ENCODE data around the gene PHF20. TPM values are rescaled to one million over a fixed set of nuclear protein-coding genes. Genes with fewer than 3 reads are reported as not detected.

Gene PHF20
- polyA plus RNA-seq, 1 donor from 2014 or later = 49.2 TPM

DNA sequence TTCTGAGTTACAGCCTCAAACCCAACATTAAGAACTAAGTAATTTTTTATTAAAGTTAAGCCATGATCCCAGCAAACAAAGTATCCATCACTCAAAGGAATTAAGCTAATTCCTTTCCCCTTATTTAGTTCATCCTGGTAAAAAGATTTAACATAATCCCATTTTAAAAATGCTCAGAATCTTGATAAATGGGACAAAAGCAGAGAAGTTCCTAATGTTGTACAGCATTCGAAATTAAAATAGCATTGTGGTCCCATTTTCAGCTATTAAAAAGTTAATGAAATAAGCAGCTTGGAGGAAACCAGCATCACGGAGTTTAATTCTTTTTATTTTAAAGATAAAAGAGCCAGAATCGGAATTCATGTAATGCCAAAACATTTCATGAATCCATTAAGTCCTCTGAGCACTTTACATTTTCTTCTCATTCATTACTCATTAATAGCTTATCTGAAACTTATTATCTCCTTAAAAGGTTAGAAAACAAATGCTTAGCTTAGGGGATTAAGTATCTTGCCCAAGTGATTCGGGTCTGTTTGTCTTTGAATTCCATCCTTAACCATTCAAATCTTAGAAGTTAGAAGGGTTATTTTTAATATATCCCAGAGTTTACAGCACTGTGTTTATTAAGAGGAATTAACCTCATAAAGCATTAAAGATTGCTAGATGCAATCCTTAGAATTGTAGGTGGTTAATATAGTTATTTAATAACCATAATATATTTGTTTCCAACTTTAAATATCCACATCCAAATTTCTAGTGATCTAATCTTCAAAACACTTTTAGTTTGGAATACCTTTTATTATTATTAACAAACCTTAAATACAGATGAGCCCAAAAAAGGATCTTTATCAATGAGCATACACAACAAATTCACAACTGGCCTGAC, 41.0 kb upstream of the PHF20 start:
- Histone ChIP-seq H3K36me3 (ENCODE audit: insufficient read depth, low read length) (peaks cover 9% of the 10 kb centered on the region), H4K20me1 (ENCODE audit: insufficient read depth) (peaks cover 62% of the 10 kb centered on the region), H3K4me3 (ENCODE audit: low read length) (no peak overlapping the region), H3K9ac (ENCODE audit: low read length) (no peak overlapping the region), H3K27ac (ENCODE audit: low read length) (no peak overlapping the region), H3K9me2 (ENCODE audit: insufficient read depth, low read length) (no peaks in the 10 kb centered on the region), H3K9me3 (ENCODE audit: low read length) (no peaks in the 10 kb centered on the region), H3K27me3 (ENCODE audit: insufficient read depth, low read depth, low read length) (no peaks in the 10 kb centered on the region), H3K79me2 (replicated peaks; ENCODE audit: insufficient read depth, low read length) (peaks cover 81% of the 10 kb centered on the region), H2AFZ (ENCODE audit: low read depth, low read length) (no peak overlapping the region), H3K4me2 (ENCODE audit: low read length) (no peak overlapping the region), H3F3A (ENCODE audit: insufficient read depth, low read length, poor library complexity, severe bottlenecking) (no peaks in the 10 kb centered on the region)
- TF ChIP-seq TAF1 (IDR thresholded peaks at IDR 0.05; ENCODE audit: low read depth) = no peak
- TF ChIP-seq MXI1 (conservative IDR thresholded peaks at IDR 0.05; ENCODE audit: poor library complexity, severe bottlenecking) = no peak
- TF ChIP-seq, protein P1, sequence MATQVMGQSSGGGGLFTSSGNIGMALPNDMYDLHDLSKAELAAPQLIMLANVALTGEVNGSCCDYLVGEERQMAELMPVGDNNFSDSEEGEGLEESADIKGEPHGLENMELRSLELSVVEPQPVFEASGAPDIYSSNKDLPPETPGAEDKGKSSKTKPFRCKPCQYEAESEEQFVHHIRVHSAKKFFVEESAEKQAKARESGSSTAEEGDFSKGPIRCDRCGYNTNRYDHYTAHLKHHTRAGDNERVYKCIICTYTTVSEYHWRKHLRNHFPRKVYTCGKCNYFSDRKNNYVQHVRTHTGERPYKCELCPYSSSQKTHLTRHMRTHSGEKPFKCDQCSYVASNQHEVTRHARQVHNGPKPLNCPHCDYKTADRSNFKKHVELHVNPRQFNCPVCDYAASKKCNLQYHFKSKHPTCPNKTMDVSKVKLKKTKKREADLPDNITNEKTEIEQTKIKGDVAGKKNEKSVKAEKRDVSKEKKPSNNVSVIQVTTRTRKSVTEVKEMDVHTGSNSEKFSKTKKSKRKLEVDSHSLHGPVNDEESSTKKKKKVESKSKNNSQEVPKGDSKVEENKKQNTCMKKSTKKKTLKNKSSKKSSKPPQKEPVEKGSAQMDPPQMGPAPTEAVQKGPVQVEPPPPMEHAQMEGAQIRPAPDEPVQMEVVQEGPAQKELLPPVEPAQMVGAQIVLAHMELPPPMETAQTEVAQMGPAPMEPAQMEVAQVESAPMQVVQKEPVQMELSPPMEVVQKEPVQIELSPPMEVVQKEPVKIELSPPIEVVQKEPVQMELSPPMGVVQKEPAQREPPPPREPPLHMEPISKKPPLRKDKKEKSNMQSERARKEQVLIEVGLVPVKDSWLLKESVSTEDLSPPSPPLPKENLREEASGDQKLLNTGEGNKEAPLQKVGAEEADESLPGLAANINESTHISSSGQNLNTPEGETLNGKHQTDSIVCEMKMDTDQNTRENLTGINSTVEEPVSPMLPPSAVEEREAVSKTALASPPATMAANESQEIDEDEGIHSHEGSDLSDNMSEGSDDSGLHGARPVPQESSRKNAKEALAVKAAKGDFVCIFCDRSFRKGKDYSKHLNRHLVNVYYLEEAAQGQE (IDR thresholded peaks at IDR 0.05; ENCODE audit: borderline replicate concordance) = no peak
- no peak for TF ChIP-seq SMC3 (conservative IDR thresholded peaks at IDR 0.05; ENCODE audit: poor library complexity)
- TF ChIP-seq, protein P2, sequence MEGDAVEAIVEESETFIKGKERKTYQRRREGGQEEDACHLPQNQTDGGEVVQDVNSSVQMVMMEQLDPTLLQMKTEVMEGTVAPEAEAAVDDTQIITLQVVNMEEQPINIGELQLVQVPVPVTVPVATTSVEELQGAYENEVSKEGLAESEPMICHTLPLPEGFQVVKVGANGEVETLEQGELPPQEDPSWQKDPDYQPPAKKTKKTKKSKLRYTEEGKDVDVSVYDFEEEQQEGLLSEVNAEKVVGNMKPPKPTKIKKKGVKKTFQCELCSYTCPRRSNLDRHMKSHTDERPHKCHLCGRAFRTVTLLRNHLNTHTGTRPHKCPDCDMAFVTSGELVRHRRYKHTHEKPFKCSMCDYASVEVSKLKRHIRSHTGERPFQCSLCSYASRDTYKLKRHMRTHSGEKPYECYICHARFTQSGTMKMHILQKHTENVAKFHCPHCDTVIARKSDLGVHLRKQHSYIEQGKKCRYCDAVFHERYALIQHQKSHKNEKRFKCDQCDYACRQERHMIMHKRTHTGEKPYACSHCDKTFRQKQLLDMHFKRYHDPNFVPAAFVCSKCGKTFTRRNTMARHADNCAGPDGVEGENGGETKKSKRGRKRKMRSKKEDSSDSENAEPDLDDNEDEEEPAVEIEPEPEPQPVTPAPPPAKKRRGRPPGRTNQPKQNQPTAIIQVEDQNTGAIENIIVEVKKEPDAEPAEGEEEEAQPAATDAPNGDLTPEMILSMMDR (IDR thresholded peaks at IDR 0.05; ENCODE audit: poor library complexity, severe bottlenecking) = no peak
- no peak for TF ChIP-seq RAD21 (conservative IDR thresholded peaks at IDR 0.05)
- TF ChIP-seq EZH2 (IDR thresholded peaks at IDR 0.05; ENCODE audit: borderline replicate concordance, insufficient read depth, low read length, poor library complexity, severe bottlenecking) = no peak
- TF ChIP-seq EP300 (conservative IDR thresholded peaks at IDR 0.05; ENCODE audit: poor library complexity, severe bottlenecking) = no peak
- no peak for TF ChIP-seq POLR2AphosphoS5 (IDR thresholded peaks at IDR 0.05)

DNA sequence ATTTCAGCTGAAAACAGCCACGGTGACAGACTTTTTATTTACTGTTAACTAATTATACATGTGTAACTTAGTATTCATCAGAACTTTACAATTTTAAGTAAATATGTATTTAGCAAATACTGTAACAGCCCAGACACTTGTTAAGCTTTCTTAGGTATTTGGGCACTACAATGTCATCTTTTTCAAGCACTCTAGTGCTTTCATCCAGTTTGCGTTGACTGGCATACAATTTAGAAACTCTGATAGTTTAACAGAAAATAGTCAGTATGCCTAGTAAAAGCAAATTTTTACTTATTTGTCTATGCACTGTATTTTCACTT, 40.4 kb upstream of the PHF20 start:
- H3K9ac ChIP-seq (ENCODE audit: low read length) = no peak overlapping the region
- H3K27ac ChIP-seq (ENCODE audit: low read length) = no peak overlapping the region
- H3K4me3 ChIP-seq (ENCODE audit: low read length) = no peak overlapping the region
- peaks cover 67% of the 10 kb centered on the region for H4K20me1 ChIP-seq (ENCODE audit: insufficient read depth)
- peaks cover 9% of the 10 kb centered on the region for H3K36me3 ChIP-seq (ENCODE audit: insufficient read depth, low read length)
- H2AFZ ChIP-seq (ENCODE audit: low read depth, low read length) = no peak overlapping the region
- H3F3A ChIP-seq (ENCODE audit: insufficient read depth, low read length, poor library complexity, severe bottlenecking) = no peaks in the 10 kb centered on the region
- H3K79me2 ChIP-seq (replicated peaks; ENCODE audit: insufficient read depth, low read length) = peaks cover 85% of the 10 kb centered on the region
- H3K4me2 ChIP-seq (ENCODE audit: low read length) = no peak overlapping the region
- TF ChIP-seq RAD21 (conservative IDR thresholded peaks at IDR 0.05) (no peak), MXI1 (conservative IDR thresholded peaks at IDR 0.05; ENCODE audit: poor library complexity, severe bottlenecking) (no peak), POLR2AphosphoS5 (IDR thresholded peaks at IDR 0.05) (no peak), EZH2 (IDR thresholded peaks at IDR 0.05; ENCODE audit: borderline replicate concordance, insufficient read depth, low read length, poor library complexity, severe bottlenecking) (no peak), SMC3 (conservative IDR thresholded peaks at IDR 0.05; ENCODE audit: poor library complexity) (no peak), EP300 (conservative IDR thresholded peaks at IDR 0.05; ENCODE audit: poor library complexity, severe bottlenecking) (no peak), TAF1 (IDR thresholded peaks at IDR 0.05; ENCODE audit: low read depth) (no peak)
- TF ChIP-seq, protein P2 (IDR thresholded peaks at IDR 0.05; ENCODE audit: poor library complexity, severe bottlenecking) = no peak
- TF ChIP-seq, protein P1 (IDR thresholded peaks at IDR 0.05; ENCODE audit: borderline replicate concordance) = no peak
- no peaks in the 10 kb centered on the region for H3K27me3 ChIP-seq (ENCODE audit: insufficient read depth, low read depth, low read length)
- no peaks in the 10 kb centered on the region for H3K9me3 ChIP-seq (ENCODE audit: low read length)
- H3K9me2 ChIP-seq (ENCODE audit: insufficient read depth, low read length) = no peaks in the 10 kb centered on the region
